ENCODE measurements around the gene EPHB3.

DNA sequence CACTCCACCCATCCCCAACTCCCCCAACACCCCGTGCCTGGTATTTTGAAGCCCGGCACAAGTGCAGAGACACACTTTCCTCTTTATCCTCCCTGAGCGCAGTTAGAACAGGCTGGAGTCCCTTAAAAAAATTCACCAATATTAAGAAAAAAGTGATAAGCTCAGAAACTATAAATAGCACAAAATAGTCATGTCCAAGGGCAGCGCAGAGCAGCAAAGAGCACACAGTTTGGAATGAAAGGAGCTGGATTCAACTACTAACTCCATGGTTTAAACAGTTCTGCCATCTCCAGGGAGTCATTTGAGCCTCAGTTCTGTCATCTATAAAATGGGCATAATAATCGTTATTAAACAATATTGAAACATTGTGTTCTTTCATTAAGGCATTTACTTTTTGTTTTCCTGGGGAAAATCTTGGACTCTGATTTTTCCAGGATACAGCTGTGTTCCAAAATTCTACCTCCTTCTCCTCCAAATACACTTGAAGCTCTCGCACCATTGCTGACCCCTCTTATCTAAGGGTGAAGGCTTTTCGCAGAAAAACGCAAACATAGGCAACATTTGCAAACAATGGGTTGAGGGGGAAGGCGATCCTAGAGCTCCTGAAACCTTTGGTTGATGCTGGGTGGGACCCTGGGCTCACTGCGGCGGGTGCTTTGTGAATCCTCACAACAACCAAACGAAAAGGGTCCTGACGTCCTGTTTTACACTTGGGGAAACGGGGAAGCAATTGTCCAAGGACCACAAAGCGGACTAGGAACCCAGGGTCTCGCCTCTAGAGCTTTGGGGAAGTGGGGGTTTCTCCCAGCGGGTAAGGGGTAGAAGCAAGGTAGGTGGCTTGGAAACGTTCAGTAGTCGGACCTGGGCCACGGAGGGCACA, 41.8 kb downstream of the EPHB3 start:
- TF ChIP-seq POLR2A (IDR thresholded peaks at IDR 0.05) (no peak), CTCF (IDR thresholded peaks at IDR 0.05) (no peak)
